ENCODE data around the gene TRMT61B. TPM values are rescaled to one million over a fixed set of nuclear protein-coding genes. Genes with fewer than 3 reads are reported as not detected.

Gene TRMT61B
- total and polyA plus RNA-seq, 2 experiments from 2014 or later = 34.7 to 52.7 TPM

- Histone ChIP-seq H3K9me2 (ENCODE audit: insufficient read depth) (no peaks in the 10 kb centered on the region), H3K27ac (ENCODE audit: low read depth) (no peak overlapping the region; the same call in 1 of the 2 replicates), H4K20me1 (replicated peaks; ENCODE audit: insufficient read depth) (peaks cover 85% of the 10 kb centered on the region), H3K4me2 (no peak overlapping the region), H3F3A (replicated peaks; ENCODE audit: low read depth) (peaks cover 4% of the 10 kb centered on the region; the same call in 1 of the 2 replicates), H3K4me1 (ENCODE audit: insufficient read depth) (0 out of 2 replicates have a peak, but pooled peaks cover under 1% of the 10 kb centered on the region), H3K79me2 (replicated peaks; ENCODE audit: insufficient read depth) (peaks cover 100% of the 10 kb centered on the region), H3K27me3 (ENCODE audit: insufficient read depth) (no peaks in the 10 kb centered on the region), H3K4me3 (no peak overlapping the region), H3K36me3 (ENCODE audit: insufficient read depth) (peaks cover 60% of the 10 kb centered on the region), H2AFZ (no peak overlapping the region)
- DNase-seq (ENCODE audit: low spot score) (no peak), ATAC-seq (no peak)
- peaks cover 12% of the 10 kb centered on the region for H3K4me1 Mint-ChIP-seq
- no peaks in the 10 kb centered on the region for H3K9me3 Mint-ChIP-seq
- peaks cover 71% of the 10 kb centered on the region for H3K36me3 Mint-ChIP-seq (ENCODE audit: low read depth)
- no peaks in the 10 kb centered on the region for H3K27me3 Mint-ChIP-seq (ENCODE audit: insufficient read depth, low read depth, poor library complexity)
- no peak overlapping the region for H3K4me3 Mint-ChIP-seq
- TF ChIP-seq, protein P1, sequence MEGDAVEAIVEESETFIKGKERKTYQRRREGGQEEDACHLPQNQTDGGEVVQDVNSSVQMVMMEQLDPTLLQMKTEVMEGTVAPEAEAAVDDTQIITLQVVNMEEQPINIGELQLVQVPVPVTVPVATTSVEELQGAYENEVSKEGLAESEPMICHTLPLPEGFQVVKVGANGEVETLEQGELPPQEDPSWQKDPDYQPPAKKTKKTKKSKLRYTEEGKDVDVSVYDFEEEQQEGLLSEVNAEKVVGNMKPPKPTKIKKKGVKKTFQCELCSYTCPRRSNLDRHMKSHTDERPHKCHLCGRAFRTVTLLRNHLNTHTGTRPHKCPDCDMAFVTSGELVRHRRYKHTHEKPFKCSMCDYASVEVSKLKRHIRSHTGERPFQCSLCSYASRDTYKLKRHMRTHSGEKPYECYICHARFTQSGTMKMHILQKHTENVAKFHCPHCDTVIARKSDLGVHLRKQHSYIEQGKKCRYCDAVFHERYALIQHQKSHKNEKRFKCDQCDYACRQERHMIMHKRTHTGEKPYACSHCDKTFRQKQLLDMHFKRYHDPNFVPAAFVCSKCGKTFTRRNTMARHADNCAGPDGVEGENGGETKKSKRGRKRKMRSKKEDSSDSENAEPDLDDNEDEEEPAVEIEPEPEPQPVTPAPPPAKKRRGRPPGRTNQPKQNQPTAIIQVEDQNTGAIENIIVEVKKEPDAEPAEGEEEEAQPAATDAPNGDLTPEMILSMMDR (conservative IDR thresholded peaks at IDR 0.05; ENCODE audit: low read depth in 2 of 2) = no peak
- TF ChIP-seq, protein P2, sequence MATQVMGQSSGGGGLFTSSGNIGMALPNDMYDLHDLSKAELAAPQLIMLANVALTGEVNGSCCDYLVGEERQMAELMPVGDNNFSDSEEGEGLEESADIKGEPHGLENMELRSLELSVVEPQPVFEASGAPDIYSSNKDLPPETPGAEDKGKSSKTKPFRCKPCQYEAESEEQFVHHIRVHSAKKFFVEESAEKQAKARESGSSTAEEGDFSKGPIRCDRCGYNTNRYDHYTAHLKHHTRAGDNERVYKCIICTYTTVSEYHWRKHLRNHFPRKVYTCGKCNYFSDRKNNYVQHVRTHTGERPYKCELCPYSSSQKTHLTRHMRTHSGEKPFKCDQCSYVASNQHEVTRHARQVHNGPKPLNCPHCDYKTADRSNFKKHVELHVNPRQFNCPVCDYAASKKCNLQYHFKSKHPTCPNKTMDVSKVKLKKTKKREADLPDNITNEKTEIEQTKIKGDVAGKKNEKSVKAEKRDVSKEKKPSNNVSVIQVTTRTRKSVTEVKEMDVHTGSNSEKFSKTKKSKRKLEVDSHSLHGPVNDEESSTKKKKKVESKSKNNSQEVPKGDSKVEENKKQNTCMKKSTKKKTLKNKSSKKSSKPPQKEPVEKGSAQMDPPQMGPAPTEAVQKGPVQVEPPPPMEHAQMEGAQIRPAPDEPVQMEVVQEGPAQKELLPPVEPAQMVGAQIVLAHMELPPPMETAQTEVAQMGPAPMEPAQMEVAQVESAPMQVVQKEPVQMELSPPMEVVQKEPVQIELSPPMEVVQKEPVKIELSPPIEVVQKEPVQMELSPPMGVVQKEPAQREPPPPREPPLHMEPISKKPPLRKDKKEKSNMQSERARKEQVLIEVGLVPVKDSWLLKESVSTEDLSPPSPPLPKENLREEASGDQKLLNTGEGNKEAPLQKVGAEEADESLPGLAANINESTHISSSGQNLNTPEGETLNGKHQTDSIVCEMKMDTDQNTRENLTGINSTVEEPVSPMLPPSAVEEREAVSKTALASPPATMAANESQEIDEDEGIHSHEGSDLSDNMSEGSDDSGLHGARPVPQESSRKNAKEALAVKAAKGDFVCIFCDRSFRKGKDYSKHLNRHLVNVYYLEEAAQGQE (IDR thresholded peaks at IDR 0.05; ENCODE audit: unreplicated experiment) = no peak
- TF ChIP-seq EZH2 (IDR thresholded peaks at IDR 0.05; ENCODE audit: low read depth, unreplicated experiment) = no peak
- TF ChIP-seq ZNF114 (CRISPR knock-in tag; IDR thresholded peaks at IDR 0.05) = no peak
- TF ChIP-seq POLR2AphosphoS5 (IDR thresholded peaks at IDR 0.05; ENCODE audit: low read depth) = no peak
- no peak for TF ChIP-seq ZNF331 (CRISPR knock-in tag; IDR thresholded peaks at IDR 0.05; ENCODE audit: low read depth)
- no peak for TF ChIP-seq CREB1 (CRISPR knock-in tag; IDR thresholded peaks at IDR 0.05; ENCODE audit: low read depth)
- TF ChIP-seq JUNB (IDR thresholded peaks at IDR 0.05; ENCODE audit: unreplicated experiment) = no peak
- no peak for TF ChIP-seq STAT1 (IDR thresholded peaks at IDR 0.05; ENCODE audit: unreplicated experiment)
- no peak for TF ChIP-seq ETS1 (IDR thresholded peaks at IDR 0.05)
- no peak for TF ChIP-seq ZNF462 (CRISPR knock-in tag; IDR thresholded peaks at IDR 0.05)
- TF ChIP-seq NANOG (IDR thresholded peaks at IDR 0.05; ENCODE audit: borderline replicate concordance) = no peak
- TF ChIP-seq EZH2phosphoT487 (IDR thresholded peaks at IDR 0.05; ENCODE audit: unreplicated experiment) = no peak
- H3K27ac Mint-ChIP-seq = no peak overlapping the region
Observed at GRCh38 chr2:28904295-28904694, 34.2 kb upstream of the TRMT61B start.
